ENCODE measurements around the gene VPS26B. TPM values are rescaled to one million over a fixed set of nuclear protein-coding genes. Genes with fewer than 3 reads are reported as not detected.

The VPS26B gene
- total RNA-seq, 2 donors from 2014 or later = 32.5 to 33.6 TPM

DNA sequence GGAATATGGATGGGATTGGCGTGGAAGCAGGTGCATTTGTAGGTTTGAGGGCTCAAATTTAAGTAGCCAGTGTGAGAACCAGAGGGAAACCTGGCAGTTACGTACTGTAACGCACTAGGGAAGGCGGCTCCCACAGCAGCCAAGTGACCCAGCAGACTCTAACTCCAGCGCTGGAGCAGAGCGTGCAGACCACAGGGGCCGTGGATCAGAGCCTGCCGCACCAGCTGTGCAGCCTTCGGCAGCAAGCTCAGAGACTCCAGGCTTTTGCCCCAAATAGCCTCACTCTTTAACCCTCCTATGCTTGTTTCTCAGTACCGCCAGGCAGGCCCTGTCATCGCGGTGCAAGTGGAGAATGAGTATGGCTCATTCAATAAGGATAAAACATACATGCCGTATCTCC, 64.0 kb downstream of the VPS26B start:
- H3K9ac ChIP-seq (ENCODE audit: extremely low read depth, low read length, poor library complexity, severe bottlenecking) = no peak overlapping the region
- no peaks in the 10 kb centered on the region for H3K9me3 ChIP-seq (ENCODE audit: control insufficient read depth, low read length)
- Mint-ChIP-seq H3K9me3 (no peaks in the 10 kb centered on the region), H3K27me3 (ENCODE audit: insufficient read depth) (no peaks in the 10 kb centered on the region), H3K4me3 (no peak overlapping the region), H3K4me1 (no peaks in the 10 kb centered on the region), H3K27ac (no peak overlapping the region), H3K36me3 (ENCODE audit: low read depth) (no peaks in the 10 kb centered on the region)
- no peak for DNase-seq
- no peak overlapping the region for H3K27ac ChIP-seq (ENCODE audit: low read depth, low read length)
- no peaks in the 10 kb centered on the region for H3K4me1 ChIP-seq (ENCODE audit: control insufficient read depth, insufficient read depth, low read length)
- WGBS, 2 experiments (ENCODE audit: insufficient coverage in 1 of 2, insufficient read length in 1 of 2) = 94 to 96% methylated on average over 10 to 13 of the region's 13 CpGs
- TF ChIP-seq, protein P1, sequence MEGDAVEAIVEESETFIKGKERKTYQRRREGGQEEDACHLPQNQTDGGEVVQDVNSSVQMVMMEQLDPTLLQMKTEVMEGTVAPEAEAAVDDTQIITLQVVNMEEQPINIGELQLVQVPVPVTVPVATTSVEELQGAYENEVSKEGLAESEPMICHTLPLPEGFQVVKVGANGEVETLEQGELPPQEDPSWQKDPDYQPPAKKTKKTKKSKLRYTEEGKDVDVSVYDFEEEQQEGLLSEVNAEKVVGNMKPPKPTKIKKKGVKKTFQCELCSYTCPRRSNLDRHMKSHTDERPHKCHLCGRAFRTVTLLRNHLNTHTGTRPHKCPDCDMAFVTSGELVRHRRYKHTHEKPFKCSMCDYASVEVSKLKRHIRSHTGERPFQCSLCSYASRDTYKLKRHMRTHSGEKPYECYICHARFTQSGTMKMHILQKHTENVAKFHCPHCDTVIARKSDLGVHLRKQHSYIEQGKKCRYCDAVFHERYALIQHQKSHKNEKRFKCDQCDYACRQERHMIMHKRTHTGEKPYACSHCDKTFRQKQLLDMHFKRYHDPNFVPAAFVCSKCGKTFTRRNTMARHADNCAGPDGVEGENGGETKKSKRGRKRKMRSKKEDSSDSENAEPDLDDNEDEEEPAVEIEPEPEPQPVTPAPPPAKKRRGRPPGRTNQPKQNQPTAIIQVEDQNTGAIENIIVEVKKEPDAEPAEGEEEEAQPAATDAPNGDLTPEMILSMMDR (conservative IDR thresholded peaks at IDR 0.05) = no peak
- H3K36me3 ChIP-seq (ENCODE audit: control insufficient read depth, insufficient read depth, low read length) = no peaks in the 10 kb centered on the region
- no peak overlapping the region for H3K4me3 ChIP-seq (ENCODE audit: low read length)
- no peaks in the 10 kb centered on the region for H3K27me3 ChIP-seq (ENCODE audit: control insufficient read depth, insufficient read depth, low read length, poor library complexity, severe bottlenecking)

DNA sequence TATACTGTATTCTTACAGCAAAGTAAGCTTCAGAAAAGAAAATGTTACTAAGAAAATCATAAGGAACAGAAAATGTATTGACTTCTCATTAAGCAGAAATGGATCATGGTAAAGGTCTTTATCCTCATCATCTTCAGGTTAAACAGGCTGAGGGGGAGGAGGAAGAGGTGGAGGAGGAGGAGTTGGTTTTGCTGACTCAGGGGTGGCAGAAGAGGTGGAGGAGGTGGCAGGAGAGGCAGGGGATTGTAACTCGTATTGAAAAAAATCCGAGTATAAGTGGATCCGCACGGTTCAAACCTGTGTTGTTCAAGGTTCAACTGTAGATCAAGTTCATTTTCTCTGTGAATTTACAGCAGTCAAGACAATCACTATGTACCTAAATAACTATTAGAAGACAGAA, 64.7 kb downstream of the VPS26B start:
- no peaks in the 10 kb centered on the region for H3K4me1 Mint-ChIP-seq
- TF ChIP-seq, protein P1 (conservative IDR thresholded peaks at IDR 0.05) = no peak
- WGBS, 2 experiments (ENCODE audit: insufficient coverage in 1 of 2, insufficient read length in 1 of 2) = 89 to 100% methylated on average over 1 to 4 of the region's 4 CpGs
- DNase-seq = no peak
- H3K4me1 ChIP-seq (ENCODE audit: control insufficient read depth, insufficient read depth, low read length) = no peaks in the 10 kb centered on the region
- H3K4me3 Mint-ChIP-seq = no peak overlapping the region
- no peaks in the 10 kb centered on the region for H3K27me3 ChIP-seq (ENCODE audit: control insufficient read depth, insufficient read depth, low read length, poor library complexity, severe bottlenecking)
- no peaks in the 10 kb centered on the region for H3K36me3 ChIP-seq (ENCODE audit: control insufficient read depth, insufficient read depth, low read length)
- H3K9me3 ChIP-seq (ENCODE audit: control insufficient read depth, low read length) = no peaks in the 10 kb centered on the region
- no peak overlapping the region for H3K27ac ChIP-seq (ENCODE audit: low read depth, low read length)
- H3K9me3 Mint-ChIP-seq = no peaks in the 10 kb centered on the region
- H3K4me3 ChIP-seq (ENCODE audit: low read length) = no peak overlapping the region
- no peaks in the 10 kb centered on the region for H3K27me3 Mint-ChIP-seq (ENCODE audit: insufficient read depth)
- H3K36me3 Mint-ChIP-seq (ENCODE audit: low read depth) = no peaks in the 10 kb centered on the region
- H3K9ac ChIP-seq (ENCODE audit: extremely low read depth, low read length, poor library complexity, severe bottlenecking) = no peak overlapping the region
- H3K27ac Mint-ChIP-seq = no peak overlapping the region

DNA sequence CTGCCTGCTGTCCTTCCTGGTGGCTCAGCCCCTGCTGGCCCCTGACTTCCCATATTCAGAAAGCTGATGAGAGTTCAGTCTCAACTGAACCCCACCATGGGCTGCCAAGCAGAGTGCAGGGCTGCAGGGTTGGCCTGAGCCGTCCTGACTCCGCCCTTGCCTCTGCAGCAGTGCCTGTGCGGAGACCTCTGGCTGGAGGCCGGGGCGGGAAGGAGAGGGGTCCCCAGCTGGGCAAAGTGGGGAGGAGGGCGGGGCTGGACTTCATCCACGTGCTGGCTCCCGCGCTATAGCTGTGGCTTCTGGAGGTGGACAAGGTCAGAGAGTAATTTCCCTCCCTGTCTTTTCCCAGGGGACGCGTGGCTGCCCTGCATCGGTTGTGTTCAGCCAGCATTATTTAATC, 65.3 kb downstream of the VPS26B start:
- no peak for DNase-seq
- Mint-ChIP-seq H3K36me3 (ENCODE audit: low read depth) (no peaks in the 10 kb centered on the region), H3K9me3 (no peaks in the 10 kb centered on the region), H3K27ac (no peak overlapping the region), H3K4me1 (no peaks in the 10 kb centered on the region), H3K4me3 (no peak overlapping the region), H3K27me3 (ENCODE audit: insufficient read depth) (no peaks in the 10 kb centered on the region)
- no peaks in the 10 kb centered on the region for H3K9me3 ChIP-seq (ENCODE audit: control insufficient read depth, low read length)
- H3K9ac ChIP-seq (ENCODE audit: extremely low read depth, low read length, poor library complexity, severe bottlenecking) = no peak overlapping the region
- H3K36me3 ChIP-seq (ENCODE audit: control insufficient read depth, insufficient read depth, low read length) = no peaks in the 10 kb centered on the region
- 68 to 76% methylated on average over 3 to 12 of the region's 12 CpGs for WGBS, 2 experiments (ENCODE audit: insufficient coverage in 1 of 2, insufficient read length in 1 of 2)
- TF ChIP-seq, protein P1 (conservative IDR thresholded peaks at IDR 0.05) = no peak
- H3K27ac ChIP-seq (ENCODE audit: low read depth, low read length) = no peak overlapping the region
- H3K4me3 ChIP-seq (ENCODE audit: low read length) = no peak overlapping the region
- H3K27me3 ChIP-seq (ENCODE audit: control insufficient read depth, insufficient read depth, low read length, poor library complexity, severe bottlenecking) = no peaks in the 10 kb centered on the region
- no peaks in the 10 kb centered on the region for H3K4me1 ChIP-seq (ENCODE audit: control insufficient read depth, insufficient read depth, low read length)

All from endodermal cell (in vitro differentiated cells).